BE2C (cell line): ENCODE data around the gene MNT.

Source experiments
- DNase-seq: peaks from one replicate; pipeline ENCODE4 v3.0.0-alpha.2; 2020
- H3K27me3 ChIP-seq: fragments of 250-450 bp; sonication (Bioruptor Pico); 2 replicates; pipeline ENCODE4 v1.5.1; 2020; ENCODE audit warnings: mild to moderate bottlenecking
- H3K36me3 ChIP-seq: fragments of 250-450 bp; sonication (Bioruptor Pico); 2 replicates; pipeline ENCODE4 v1.5.1; 2020; ENCODE audit warnings: mild to moderate bottlenecking
- H3K4me1 ChIP-seq: fragments of 250-450 bp; sonication (Bioruptor Pico); 2 replicates; pipeline ENCODE4 v1.5.1; 2020
- H3K4me3 ChIP-seq: 2 replicates; pipeline ENCODE4 v1.5.1; 2011; ENCODE audit warnings: low read depth, low read length
- H3K9me3 ChIP-seq: fragments of 250-450 bp; sonication (Bioruptor Pico); 2 replicates; pipeline ENCODE4 v1.5.1; 2020
- CTCF ChIP-seq: IDR thresholded peaks from 2 replicates; pipeline ENCODE4 v1.5.1; 2012; ENCODE audit warnings: mild to moderate bottlenecking, low read depth, low read length

The MNT gene

DNA sequence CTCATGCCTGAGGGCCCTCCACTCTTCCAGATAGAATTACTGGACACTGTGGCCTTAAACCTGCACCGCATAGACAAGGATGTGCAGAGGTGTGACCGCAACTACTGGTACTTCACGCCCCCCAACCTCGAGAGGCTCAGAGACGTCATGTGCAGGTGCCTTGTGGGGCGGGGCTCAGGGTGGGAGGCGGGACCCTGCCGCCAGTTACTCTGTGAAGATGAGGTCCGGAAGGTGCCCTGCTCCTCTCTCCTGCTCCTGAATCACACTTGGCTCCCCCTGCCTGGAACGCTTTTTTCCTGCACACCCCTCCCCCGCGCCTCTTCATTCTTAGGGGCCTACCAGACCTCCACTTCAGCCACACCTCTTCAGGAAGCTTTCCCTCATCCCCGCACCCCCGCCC, 24.8 kb downstream of the MNT start:
- Histone ChIP-seq H3K9me3 (no peaks in the 10 kb centered on the region), H3K36me3 (peaks cover 3% of the 10 kb centered on the region; the same call in 1 of the 2 replicates), H3K27me3 (no peaks in the 10 kb centered on the region), H3K4me3 (no peak overlapping the region), H3K4me1 (no peaks in the 10 kb centered on the region)
- no peak for TF ChIP-seq CTCF
- DNase-seq: no peak

GRCh38 chr17:2375406-2375805, 25.5 kb downstream of the MNT start:
- TF ChIP-seq CTCF: no peak
- Histone ChIP-seq H3K27me3 (no peaks in the 10 kb centered on the region), H3K4me3 (no peak overlapping the region), H3K4me1 (no peaks in the 10 kb centered on the region), H3K36me3 (peaks cover 3% of the 10 kb centered on the region; the same call in 1 of the 2 replicates), H3K9me3 (no peaks in the 10 kb centered on the region)
- no peak for DNase-seq

DNA sequence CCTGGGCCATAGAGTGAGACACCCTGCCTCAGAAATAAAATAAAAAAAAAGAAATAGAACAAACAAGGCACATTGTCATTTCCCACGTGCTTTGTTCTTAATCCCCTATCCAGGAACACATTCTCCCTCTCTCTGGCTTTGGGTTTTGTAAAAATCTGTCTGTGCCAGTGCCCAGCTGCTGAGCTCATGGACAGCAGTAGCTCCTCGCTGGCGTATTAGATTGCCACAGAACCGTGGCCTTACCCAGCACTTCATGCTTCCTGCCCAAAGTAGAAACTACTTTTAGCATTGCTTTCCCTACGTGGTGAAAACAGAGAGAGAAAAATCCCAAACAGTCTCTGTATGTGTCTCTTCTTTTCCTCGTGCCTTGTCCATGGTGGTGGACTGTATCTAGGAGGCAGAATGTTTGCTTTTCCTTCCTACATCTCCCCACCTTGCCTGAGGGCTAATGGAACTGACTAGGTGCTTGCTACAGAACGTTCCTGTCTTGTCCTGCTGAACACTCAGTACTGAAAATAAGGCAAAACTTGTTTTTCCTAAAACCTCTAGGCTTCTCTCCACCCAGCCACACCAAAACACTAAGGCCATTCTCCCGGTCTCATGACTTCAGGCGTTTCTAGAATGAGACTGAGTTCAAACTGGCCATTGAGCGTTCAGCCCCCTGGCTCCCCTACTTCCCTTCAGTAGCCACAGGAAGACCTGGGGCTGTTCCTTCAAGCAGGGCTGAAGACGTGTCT, 26.1 kb downstream of the MNT start:
- H3K4me1 ChIP-seq: no peaks in the 10 kb centered on the region
- no peak overlapping the region for H3K4me3 ChIP-seq
- TF ChIP-seq CTCF: no peak
- H3K36me3 ChIP-seq: no peaks in the 10 kb centered on the region; the same call in 1 of the 2 replicates
- H3K9me3 ChIP-seq: no peaks in the 10 kb centered on the region
- DNase-seq: no peak
- no peaks in the 10 kb centered on the region for H3K27me3 ChIP-seq

- Histone ChIP-seq H3K4me3 (no peak overlapping the region), H3K9me3 (no peaks in the 10 kb centered on the region), H3K27me3 (no peaks in the 10 kb centered on the region), H3K4me1 (no peaks in the 10 kb centered on the region), H3K36me3 (no peaks in the 10 kb centered on the region; the same call in 1 of the 2 replicates)
- no peak for TF ChIP-seq CTCF
- DNase-seq: no peak
Observed at GRCh38 chr17:2373179-2373578, 27.7 kb downstream of the MNT start.

DNA sequence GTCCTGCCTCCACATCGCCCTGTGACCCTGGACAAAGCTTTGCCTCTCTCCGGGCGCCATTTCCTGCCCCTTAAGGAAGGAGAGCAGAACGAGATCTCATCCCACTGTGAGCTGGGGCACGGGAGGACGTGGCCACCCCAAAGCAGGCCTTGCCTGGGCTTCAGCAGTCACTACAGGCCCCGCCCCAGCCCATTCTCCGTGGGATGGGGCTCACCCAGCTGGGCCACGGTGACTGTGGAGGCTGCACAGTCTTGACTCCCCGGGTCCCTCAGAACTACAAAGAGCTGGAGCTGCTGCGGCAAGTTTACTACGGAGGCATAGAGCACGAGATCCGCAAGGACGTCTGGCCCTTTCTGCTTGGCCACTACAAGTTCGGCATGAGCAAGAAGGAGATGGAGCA, 28.2 kb downstream of the MNT start:
- Histone ChIP-seq H3K9me3 (no peaks in the 10 kb centered on the region), H3K36me3 (no peaks in the 10 kb centered on the region; the same call in 1 of the 2 replicates), H3K4me1 (no peaks in the 10 kb centered on the region), H3K4me3 (no peak overlapping the region), H3K27me3 (no peaks in the 10 kb centered on the region)
- DNase-seq: no peak
- no peak for TF ChIP-seq CTCF

DNA sequence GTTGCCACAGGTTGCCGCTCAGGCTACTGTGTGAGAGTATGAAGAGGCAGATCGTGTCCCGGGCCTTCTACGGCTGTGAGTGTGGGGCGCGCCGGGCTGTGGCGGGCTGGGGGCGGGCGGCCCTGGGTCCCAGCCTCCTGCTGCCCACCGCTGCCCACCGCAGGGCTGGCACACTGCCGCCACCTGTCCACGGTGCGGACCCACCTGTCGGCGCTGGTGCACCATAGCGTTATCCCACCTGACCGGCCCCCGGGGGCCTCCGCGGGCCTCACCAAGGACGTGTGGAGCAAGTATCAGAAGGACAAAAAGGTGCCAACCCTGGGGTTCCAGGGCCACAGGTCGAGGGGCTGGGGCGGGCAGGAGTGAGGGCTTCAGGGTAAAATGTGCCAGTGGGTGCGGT, 28.7 kb downstream of the MNT start:
- DNase-seq: no peak
- no peaks in the 10 kb centered on the region for H3K9me3 ChIP-seq
- no peaks in the 10 kb centered on the region; the same call in 1 of the 2 replicates for H3K36me3 ChIP-seq
- no peak for TF ChIP-seq CTCF
- no peaks in the 10 kb centered on the region for H3K4me1 ChIP-seq
- no peaks in the 10 kb centered on the region for H3K27me3 ChIP-seq
- no peak overlapping the region for H3K4me3 ChIP-seq
